HEK293 (cell line): Measurements from ENCODE around the gene TPCN2.

Experiments used
- CTCF ChIP-seq: fragments of 450-650 bp; formaldehyde crosslinking; IDR thresholded peaks from 2 replicates; pipeline ENCODE4 v1.5.1; 2016; ENCODE audit warnings: missing biosample characterization, missing genetic modification characterization
- SP7 ChIP-seq: fragments of 450-650 bp; formaldehyde crosslinking; IDR thresholded peaks from 2 replicates; pipeline ENCODE4 v1.5.1; 2016; ENCODE audit warnings: missing biosample characterization, missing genetic modification characterization
- ZNF416 ChIP-seq: fragments of 450-650 bp; formaldehyde crosslinking; IDR thresholded peaks from 2 replicates; pipeline ENCODE4 v1.5.1; 2016; ENCODE audit warnings: missing biosample characterization, missing genetic modification characterization
- ZNF639 ChIP-seq: fragments of 450-650 bp; formaldehyde crosslinking; IDR thresholded peaks from 2 replicates; pipeline ENCODE4 v1.5.1; 2016; ENCODE audit warnings: missing biosample characterization, missing genetic modification characterization
- ZNF777 ChIP-seq: fragments of 450-650 bp; formaldehyde crosslinking; IDR thresholded peaks from 2 replicates; pipeline ENCODE4 v1.5.1; 2017; ENCODE audit warnings: missing biosample characterization, missing genetic modification characterization, borderline replicate concordance
- TF ChIP-seq, protein P1 (sequence below): fragments of 450-650 bp; formaldehyde crosslinking; IDR thresholded peaks from 2 replicates; pipeline ENCODE4 v1.5.1; 2016; ENCODE audit warnings: missing biosample characterization, missing genetic modification characterization, low read depth

- TF ChIP-seq CTCF (tag by site-specific recombination), result no peak
- TF ChIP-seq ZNF639, result no peak
- no peak for TF ChIP-seq ZNF416 (tag by site-specific recombination)
- TF ChIP-seq, protein P1, sequence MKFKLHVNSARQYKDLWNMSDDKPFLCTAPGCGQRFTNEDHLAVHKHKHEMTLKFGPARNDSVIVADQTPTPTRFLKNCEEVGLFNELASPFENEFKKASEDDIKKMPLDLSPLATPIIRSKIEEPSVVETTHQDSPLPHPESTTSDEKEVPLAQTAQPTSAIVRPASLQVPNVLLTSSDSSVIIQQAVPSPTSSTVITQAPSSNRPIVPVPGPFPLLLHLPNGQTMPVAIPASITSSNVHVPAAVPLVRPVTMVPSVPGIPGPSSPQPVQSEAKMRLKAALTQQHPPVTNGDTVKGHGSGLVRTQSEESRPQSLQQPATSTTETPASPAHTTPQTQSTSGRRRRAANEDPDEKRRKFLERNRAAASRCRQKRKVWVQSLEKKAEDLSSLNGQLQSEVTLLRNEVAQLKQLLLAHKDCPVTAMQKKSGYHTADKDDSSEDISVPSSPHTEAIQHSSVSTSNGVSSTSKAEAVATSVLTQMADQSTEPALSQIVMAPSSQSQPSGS (tag by site-specific recombination), result no peak
- TF ChIP-seq SP7, result no peak
- TF ChIP-seq ZNF777 (tag by site-specific recombination), result no peak
These were observed 39.1 kb downstream of the TPCN2 start for GRCh38 chr11:69087811-69088210.
